ENCODE measurements around the gene PNMA6A. TPM values are rescaled to one million over a fixed set of nuclear protein-coding genes. Genes with fewer than 3 reads are reported as not detected.
"Not testable (repeated sequence)": the region's sequence is repeated elsewhere in the genome, so short reads cannot be mapped to it uniquely, and the experiment has no call there.

Gene PNMA6A
- total RNA-seq, 3 donors from 2014 or later: 0.26 to 2.6 (median 0.27) TPM

GRCh38 chrX:153113851-153114250 lies 41.6 kb downstream of the PNMA6A start:
- H3K9me3 ChIP-seq; DNase-seq; H3K4me3 ChIP-seq; ATAC-seq; H3K4me1 ChIP-seq (ENCODE audit: low read depth); H3K36me3 ChIP-seq (ENCODE audit: low read depth); intact Hi-C loops (cut with DNase I, micrococcal nuclease): not testable (repeated sequence)

GRCh38 chrX:153117754-153118153 lies 45.5 kb downstream of the PNMA6A start:
- ATAC-seq; intact Hi-C loops (cut with DNase I, micrococcal nuclease); H3K4me3 ChIP-seq; H3K4me1 ChIP-seq (ENCODE audit: low read depth); H3K9me3 ChIP-seq; H3K36me3 ChIP-seq (ENCODE audit: low read depth); DNase-seq: not testable (repeated sequence)

GRCh38 chrX:153120230-153120629 lies 48.0 kb downstream of the PNMA6A start:
- H3K4me3 ChIP-seq; DNase-seq; H3K4me1 ChIP-seq (ENCODE audit: low read depth); intact Hi-C loops (cut with DNase I, micrococcal nuclease); ATAC-seq; H3K36me3 ChIP-seq (ENCODE audit: low read depth); H3K9me3 ChIP-seq: not testable (repeated sequence)

- H3K36me3 ChIP-seq (ENCODE audit: low read depth); ATAC-seq; intact Hi-C loops (cut with DNase I, micrococcal nuclease); H3K4me1 ChIP-seq (ENCODE audit: low read depth); H3K9me3 ChIP-seq; DNase-seq; H3K4me3 ChIP-seq: not testable (repeated sequence)
Observed at GRCh38 chrX:153123468-153123867, 51.2 kb downstream of the PNMA6A start.

Other genes starting within 250 kb of the PNMA6A start
- gene CETN2, start 241.7 kb upstream of the PNMA6A start, total RNA-seq: 10 to 100 TPM; 10.9 to 25.3 (median 17.7) TPM
- gene NSDHL, start 241.4 kb upstream of the PNMA6A start, total RNA-seq: 10 to 100 TPM; 13.1 to 26.4 (median 20.3) TPM
- gene ZNF185, start 174.4 kb upstream of the PNMA6A start, total RNA-seq: 1 to 10 TPM; 2.8 to 6.9 (median 4.2) TPM
- not detected for gene PNMA5, start 78.3 kb upstream of the PNMA6A start, total RNA-seq
- under 1 TPM in 2 of 3 donors, not detected in 1; 0.17 to 0.41 TPM for gene PNMA3, start 16.0 kb upstream of the PNMA6A start, total RNA-seq
- gene MAGEA1, start 106.8 kb downstream of the PNMA6A start, total RNA-seq: not detected
- not detected for gene PNMA6F, start 249.3 kb downstream of the PNMA6A start, total RNA-seq

Measured in mucosa of descending colon (tissue), 3 donors.